Activated naive CD4-positive, alpha-beta T cell treated with anti-CD3 and anti-CD28 coated beads for 36 hours (primary cell): ENCODE measurements around the gene AGPAT2. TPM values are rescaled to one million over a fixed set of nuclear protein-coding genes. Genes with fewer than 3 reads are reported as not detected.

Source experiments
- CTCF ChIA-PET: fragments of 350-600 bp; sonication (Branson Sonifier 250); formaldehyde crosslinking; loops from one replicate; lab custom pipeline; 2021; ENCODE audit warnings: antibody characterized with exemption; lab: Charles Lee
- DNase-seq: peaks from one replicate; pipeline ENCODE4 v3.0.0-alpha.2; 2020
- H3K27ac Mint-ChIP-seq: one replicate; pipeline ENCODE4 v1.8.0; 2021; ENCODE audit warnings: mild to moderate bottlenecking, mixed read lengths
- H3K27me3 Mint-ChIP-seq: one replicate; pipeline ENCODE4 v1.8.0; 2021; ENCODE audit warnings: low read depth, mixed read lengths
- H3K36me3 Mint-ChIP-seq: one replicate; pipeline ENCODE4 v1.8.0; 2021; ENCODE audit warnings: low read depth, mixed read lengths
- H3K4me1 Mint-ChIP-seq: one replicate; pipeline ENCODE4 v1.8.0; 2021; ENCODE audit warnings: low read depth, mixed read lengths
- H3K4me3 Mint-ChIP-seq: one replicate; pipeline ENCODE4 v1.8.0; 2021; ENCODE audit warnings: mild to moderate bottlenecking, moderate library complexity, mixed read lengths
- H3K9me3 Mint-ChIP-seq: one replicate; pipeline ENCODE4 v1.8.0; 2021; ENCODE audit warnings: mixed read lengths
- intact Hi-C: fragments of 100-400 bp; cut with micrococcal nuclease; formaldehyde crosslinking; loops from one replicate; pipeline ENCODE4 v1.15.1; 2023
- total RNA-seq, 2 experiments: library from RNA; stranded (reverse); gene quantifications; one replicate each; pipeline ENCODE4 v1.2.3, GENCODE V29; 2021

Gene AGPAT2
- total RNA-seq, 2 experiments from 2014 or later: 8.7 to 9.4 TPM

DNA sequence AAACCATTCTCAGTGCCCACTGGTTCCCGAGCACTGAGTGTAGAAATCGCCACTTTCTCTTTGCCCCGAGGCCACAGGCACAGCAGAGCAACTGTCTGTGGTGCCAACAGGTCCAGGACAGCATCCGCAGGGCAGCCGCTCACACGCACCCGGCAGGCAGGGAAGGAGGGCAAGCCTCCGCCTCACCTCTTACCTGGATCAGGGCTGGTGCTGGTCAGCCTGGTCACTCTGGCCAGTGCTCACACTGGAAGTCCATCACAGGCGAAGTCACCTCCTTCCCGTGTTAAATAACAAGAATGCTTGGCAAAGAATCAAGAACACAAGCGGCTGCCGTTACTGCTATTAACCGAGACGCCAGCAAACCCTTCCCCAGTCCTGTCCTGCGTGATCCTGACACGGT is 38.9 kb upstream of the AGPAT2 start:
- peaks cover 37% of the 10 kb centered on the region for H3K36me3 Mint-ChIP-seq

DNA sequence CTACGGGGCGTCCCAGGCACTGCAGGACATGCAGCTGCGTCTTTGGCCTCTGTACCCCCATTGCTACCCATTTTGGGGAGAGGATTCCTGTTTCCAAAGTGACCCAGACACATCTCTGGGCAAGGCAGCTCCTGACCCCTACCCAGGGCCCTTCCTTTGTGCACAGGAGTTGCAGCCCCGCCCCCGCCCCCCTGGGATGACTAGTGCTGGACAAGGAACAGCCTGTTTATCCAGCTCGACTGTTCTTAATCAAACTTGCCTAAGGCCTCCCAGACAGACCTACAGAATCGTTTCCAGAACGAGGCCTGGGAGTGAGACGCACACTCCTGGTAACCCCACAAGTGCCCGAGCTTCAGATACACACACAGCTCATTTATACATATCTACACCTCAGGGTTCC is 38.4 kb upstream of the AGPAT2 start:
- no peak for DNase-seq
- Mint-ChIP-seq H3K4me3 (peak overlapping the region; percentile 92), H3K27ac (no peak overlapping the region), H3K9me3 (no peaks in the 10 kb centered on the region), H3K36me3 (peaks cover 37% of the 10 kb centered on the region), H3K27me3 (no peaks in the 10 kb centered on the region), H3K4me1 (peaks cover 41% of the 10 kb centered on the region)
- intact Hi-C loops: no loop called here
- CTCF ChIA-PET: interaction anchor here (2.7 kb wide), 1 partner anchor 25 kb away, joined by 9 read pairs; no protein-coding TSS in a partner anchor

More for the DNA sequence above, 38.9 kb upstream of the AGPAT2 start:
- H3K4me1 Mint-ChIP-seq: peaks cover 40% of the 10 kb centered on the region
- H3K27me3 Mint-ChIP-seq: no peaks in the 10 kb centered on the region
- intact Hi-C loops: no loop called here
- DNase-seq: no peak
- CTCF ChIA-PET: interaction anchor here (0.7 to 2.7 kb wide), 4 partner anchors 10 to 176 kb away, joined by 4 to 9 read pairs (median 6); no protein-coding TSS in a partner anchor
- H3K27ac Mint-ChIP-seq: peak overlapping the region; percentile 77
- no peaks in the 10 kb centered on the region for H3K9me3 Mint-ChIP-seq
- H3K4me3 Mint-ChIP-seq: peak overlapping the region; percentile 92

DNA sequence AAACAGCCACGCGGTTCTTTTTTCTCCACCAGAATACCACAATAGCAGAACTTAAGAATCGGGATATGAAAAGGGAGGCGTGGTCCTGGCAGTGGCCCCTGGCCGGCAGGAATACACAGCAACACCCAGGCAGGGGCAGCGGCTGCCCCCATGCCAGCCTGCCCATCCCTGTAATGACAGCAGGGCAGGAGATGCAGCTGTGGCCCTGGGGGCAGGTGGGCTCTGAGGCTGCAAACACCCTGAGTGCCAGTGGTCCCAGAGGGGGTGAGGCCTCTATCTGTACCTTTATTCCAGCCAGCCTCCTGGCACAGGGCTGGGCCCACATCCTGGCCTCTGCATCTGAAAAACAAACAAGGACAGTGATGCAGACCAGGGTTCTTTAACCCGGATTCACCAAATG is 37.5 kb upstream of the AGPAT2 start:
- peaks cover 39% of the 10 kb centered on the region for H3K4me1 Mint-ChIP-seq
- H3K9me3 Mint-ChIP-seq: no peaks in the 10 kb centered on the region
- no peaks in the 10 kb centered on the region for H3K27me3 Mint-ChIP-seq
- H3K4me3 Mint-ChIP-seq: no peak overlapping the region
- H3K36me3 Mint-ChIP-seq: peaks cover 37% of the 10 kb centered on the region
- DNase-seq: no peak
- CTCF ChIA-PET: no interaction called here
- no peak overlapping the region for H3K27ac Mint-ChIP-seq
- intact Hi-C loops: no loop called here

DNA sequence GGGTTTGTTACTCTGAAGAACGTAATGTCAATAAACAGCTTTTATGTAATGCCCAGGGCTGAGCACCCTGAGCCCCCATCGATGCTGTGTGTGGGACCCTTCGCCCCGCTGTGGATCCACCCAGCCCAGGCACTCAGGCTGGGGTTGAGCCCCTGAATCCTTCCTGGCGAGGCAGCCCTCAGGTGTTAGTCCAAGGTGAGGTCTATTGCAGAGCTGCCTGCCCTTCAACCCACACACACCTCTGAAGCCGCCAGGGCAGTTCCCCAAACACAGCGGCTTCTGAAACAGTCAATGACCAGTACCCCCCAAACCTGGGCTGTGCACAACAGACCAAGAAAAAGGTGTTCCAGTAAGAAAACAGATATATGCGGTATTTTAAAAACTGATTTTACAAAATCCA is 36.7 kb upstream of the AGPAT2 start:
- intact Hi-C loops: no loop called here
- H3K4me1 Mint-ChIP-seq: peaks cover 32% of the 10 kb centered on the region
- H3K4me3 Mint-ChIP-seq: no peak overlapping the region
- H3K9me3 Mint-ChIP-seq: no peaks in the 10 kb centered on the region
- DNase-seq: no peak
- no peak overlapping the region for H3K27ac Mint-ChIP-seq
- CTCF ChIA-PET: interaction anchor here (0.7 kb wide), 1 partner anchor 51 kb away, joined by 3 read pairs; no protein-coding TSS in a partner anchor
- H3K27me3 Mint-ChIP-seq: no peaks in the 10 kb centered on the region
- peaks cover 37% of the 10 kb centered on the region for H3K36me3 Mint-ChIP-seq

DNA sequence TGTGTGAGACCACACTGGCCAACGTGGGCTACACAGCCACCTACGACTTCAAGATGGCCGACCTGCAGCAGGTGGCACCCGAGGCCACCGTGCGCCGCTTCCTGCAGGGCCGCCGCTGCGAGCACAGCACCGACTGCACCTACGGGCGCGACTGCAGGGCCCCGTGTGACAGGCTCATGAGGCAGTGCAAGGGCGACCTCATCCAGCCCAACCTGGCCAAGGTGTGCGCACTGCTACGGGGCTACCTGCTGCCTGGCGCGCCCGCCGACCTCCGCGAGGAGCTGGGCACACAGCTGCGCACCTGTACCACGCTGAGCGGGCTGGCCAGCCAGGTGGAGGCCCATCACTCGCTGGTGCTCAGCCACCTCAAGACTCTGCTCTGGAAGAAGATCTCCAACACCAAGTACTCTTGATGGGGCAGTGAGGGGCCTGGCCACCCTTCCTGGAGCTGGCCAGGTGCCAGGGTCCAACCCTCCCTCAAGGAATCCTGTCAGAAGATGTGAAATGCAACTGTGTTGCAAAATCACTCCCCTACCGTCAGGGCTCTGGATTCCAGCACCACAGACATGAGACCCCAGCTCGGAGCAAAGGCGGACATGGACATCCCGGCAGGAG is 36.2 kb upstream of the AGPAT2 start:
- intact Hi-C loops: no loop called here
- Mint-ChIP-seq H3K9me3 (no peaks in the 10 kb centered on the region), H3K27ac (no peak overlapping the region), H3K27me3 (no peaks in the 10 kb centered on the region), H3K4me3 (no peak overlapping the region), H3K4me1 (peaks cover 32% of the 10 kb centered on the region), H3K36me3 (peaks cover 37% of the 10 kb centered on the region)
- CTCF ChIA-PET: interaction anchor here (0.7 kb wide), 1 partner anchor 51 kb away, joined by 3 read pairs; no protein-coding TSS in a partner anchor
- no peak for DNase-seq

DNA sequence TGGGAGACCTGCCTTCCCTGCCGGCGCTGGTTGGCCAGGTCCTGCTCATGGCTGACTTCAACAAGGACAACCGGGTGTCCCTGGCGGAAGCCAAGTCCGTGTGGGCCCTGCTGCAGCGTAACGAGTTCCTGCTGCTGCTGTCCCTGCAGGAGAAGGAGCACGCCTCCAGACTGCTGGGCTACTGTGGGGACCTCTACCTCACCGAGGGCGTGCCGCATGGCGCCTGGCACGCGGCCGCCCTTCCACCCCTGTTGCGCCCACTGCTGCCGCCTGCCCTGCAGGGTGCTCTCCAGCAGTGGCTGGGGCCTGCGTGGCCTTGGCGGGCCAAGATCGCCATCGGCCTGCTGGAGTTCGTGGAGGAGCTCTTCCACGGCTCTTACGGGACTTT is 35.7 kb upstream of the AGPAT2 start:
- Mint-ChIP-seq H3K4me1 (peaks cover 32% of the 10 kb centered on the region), H3K4me3 (no peak overlapping the region), H3K9me3 (no peaks in the 10 kb centered on the region), H3K27me3 (no peaks in the 10 kb centered on the region), H3K27ac (no peak overlapping the region), H3K36me3 (peaks cover 37% of the 10 kb centered on the region)
- no peak for DNase-seq
- CTCF ChIA-PET: interaction anchor here (0.7 kb wide), 1 partner anchor 9 kb away, joined by 3 read pairs; no protein-coding TSS in a partner anchor
- intact Hi-C loops: no loop called here

DNA sequence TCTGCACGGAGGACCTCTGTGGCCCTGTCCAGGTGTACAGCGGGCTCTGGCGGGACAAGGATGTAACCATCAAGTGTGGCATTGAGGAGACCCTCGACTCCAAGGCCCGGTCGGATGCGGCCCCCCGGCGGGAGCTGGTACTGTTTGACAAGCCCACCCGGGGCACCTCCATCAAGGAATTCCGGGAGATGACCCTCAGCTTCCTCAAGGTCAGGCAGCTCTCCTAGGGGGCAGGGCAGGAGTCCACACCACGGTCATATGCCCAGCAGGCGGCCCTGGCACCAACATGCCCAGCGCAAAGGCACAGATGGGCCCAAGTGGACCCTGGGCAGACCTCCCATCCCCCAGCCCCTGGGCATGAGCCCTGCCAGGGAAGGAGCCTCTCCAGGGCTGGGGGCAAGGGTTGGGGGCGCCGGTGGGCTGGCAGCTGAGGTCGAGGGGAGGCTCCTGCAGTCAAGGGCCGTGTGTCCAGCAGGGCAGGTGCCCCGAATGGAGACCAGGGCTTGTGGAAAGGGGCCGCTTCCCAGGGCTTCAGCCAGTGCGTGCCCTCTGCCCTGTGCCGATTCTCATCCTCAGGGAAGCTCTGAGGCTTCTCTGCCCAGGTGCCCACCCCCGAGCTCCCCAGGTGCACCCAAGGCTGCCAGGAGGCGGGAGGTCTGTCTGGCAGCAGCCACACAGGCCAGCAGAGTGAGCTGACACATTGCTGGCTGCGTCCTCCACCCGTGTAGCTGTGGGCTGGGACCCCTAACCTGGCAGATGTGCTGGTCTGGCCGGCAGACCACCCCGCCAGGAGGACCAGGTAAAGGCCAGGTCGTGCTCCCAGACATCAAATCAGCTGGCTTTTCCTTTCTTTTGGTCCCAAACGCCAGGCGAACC is 35.1 kb upstream of the AGPAT2 start:
- no peaks in the 10 kb centered on the region for H3K9me3 Mint-ChIP-seq
- H3K4me1 Mint-ChIP-seq: peaks cover 32% of the 10 kb centered on the region
- no peaks in the 10 kb centered on the region for H3K27me3 Mint-ChIP-seq
- no peak for DNase-seq
- no peak overlapping the region for H3K4me3 Mint-ChIP-seq
- H3K27ac Mint-ChIP-seq: no peak overlapping the region
- CTCF ChIA-PET: interaction anchor here (0.7 kb wide), 1 partner anchor 8 kb away, joined by 3 read pairs; no protein-coding TSS in a partner anchor
- intact Hi-C loops: no loop called here
- peaks cover 34% of the 10 kb centered on the region for H3K36me3 Mint-ChIP-seq

DNA sequence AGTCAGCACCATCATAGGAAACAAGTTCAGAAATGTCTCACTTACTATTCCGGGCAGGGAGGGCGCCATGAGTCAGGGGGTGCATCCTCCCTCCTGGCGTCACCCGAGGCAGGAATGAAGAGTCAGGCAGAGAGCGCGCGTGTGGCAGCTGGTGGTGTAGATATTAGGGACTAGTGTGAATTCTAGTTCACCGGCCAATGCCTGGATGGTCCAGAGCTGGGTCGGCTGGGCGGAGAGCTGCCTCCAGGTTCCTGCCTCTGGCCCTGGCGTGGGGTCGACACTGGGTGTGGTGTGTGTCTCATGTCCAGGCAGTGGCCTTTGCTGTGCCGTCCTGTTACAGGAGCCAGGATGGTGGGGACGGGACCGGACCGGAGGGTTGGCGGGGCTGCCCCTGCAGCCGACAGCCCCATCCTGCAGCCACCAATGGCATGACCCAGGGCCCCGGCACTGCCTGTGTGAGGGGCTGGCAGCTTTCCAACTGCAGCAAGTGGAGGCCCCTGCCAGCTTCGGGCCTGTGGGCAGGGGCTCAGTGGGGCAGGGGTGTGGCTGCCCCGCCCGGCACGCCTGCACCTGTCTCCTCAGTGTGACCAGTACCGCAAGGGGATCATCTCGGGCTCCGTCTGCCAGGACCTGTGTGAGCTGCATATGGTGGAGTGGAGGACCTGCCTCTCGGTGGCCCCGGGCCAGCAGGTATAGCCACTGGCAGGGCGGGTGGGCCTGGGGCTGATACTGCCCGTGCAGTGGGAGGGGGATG is 34.3 kb upstream of the AGPAT2 start:
- Mint-ChIP-seq H3K36me3 (peaks cover 28% of the 10 kb centered on the region), H3K4me3 (no peak overlapping the region), H3K4me1 (peaks cover 28% of the 10 kb centered on the region), H3K27ac (no peak overlapping the region), H3K9me3 (no peaks in the 10 kb centered on the region), H3K27me3 (no peaks in the 10 kb centered on the region)
- no peak for DNase-seq
- intact Hi-C loops: no loop called here
- CTCF ChIA-PET: interaction anchor here (0.6 kb wide), 1 partner anchor 24 kb away, joined by 3 read pairs; no protein-coding TSS in a partner anchor

DNA sequence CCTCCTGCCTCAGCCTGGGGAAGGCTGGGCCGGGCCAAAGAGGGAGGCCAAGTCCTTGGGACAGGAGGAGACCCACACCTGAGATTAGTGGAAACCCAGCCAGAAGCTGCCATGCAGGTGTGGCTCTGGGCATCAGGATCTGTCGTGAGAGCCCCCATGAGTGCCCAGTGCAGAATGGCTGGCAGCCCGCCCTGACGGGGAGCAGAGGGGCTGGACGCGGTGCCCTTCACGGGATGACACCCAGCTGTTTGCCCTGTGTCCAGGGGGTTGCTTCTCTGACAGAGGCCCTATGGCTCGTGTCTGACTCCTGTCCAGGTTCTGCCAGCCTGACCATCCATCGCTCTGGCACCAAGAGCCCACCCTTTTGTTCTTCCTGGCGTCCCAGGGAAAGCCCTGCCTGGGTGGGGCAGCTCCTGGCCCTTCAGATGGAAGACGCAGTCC is 33.7 kb upstream of the AGPAT2 start:
- peaks cover 22% of the 10 kb centered on the region for H3K36me3 Mint-ChIP-seq
- no peak overlapping the region for H3K27ac Mint-ChIP-seq
- CTCF ChIA-PET: no interaction called here

DNA sequence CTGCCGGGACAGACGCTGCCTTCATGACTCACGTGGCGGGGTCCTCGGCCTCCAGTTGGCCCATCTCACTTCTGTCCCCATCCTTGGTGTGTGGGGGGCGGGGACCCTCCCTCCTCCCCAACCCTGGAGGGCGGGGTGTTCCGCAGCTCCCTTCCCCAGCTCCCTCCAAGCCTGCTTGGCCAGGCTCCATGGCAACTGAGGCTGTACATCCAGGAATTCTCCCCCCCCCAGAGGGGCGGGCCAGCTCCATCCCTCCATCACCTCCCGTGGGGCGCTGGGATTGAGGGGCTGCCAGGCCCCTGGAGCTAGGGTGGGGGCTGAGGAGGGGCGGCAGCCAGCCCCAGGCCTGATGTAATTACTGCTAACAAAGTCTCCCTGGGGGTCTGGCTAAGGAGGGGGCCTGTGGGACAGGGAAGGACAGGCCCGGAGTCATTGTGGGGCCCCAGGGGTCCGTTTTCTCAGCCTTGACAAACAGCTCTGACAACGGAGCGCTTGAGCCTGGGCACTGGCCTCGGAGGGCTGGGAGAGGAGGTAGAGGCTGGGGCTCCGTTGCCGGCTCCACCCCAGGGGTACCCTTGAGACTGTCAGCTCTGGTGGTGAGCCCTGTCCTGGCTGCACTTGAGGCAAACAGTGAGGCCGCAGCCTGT is 33.1 kb upstream of the AGPAT2 start:
- intact Hi-C loops: no loop called here
- CTCF ChIA-PET: no interaction called here
- Mint-ChIP-seq H3K27ac (no peak overlapping the region), H3K36me3 (peaks cover 18% of the 10 kb centered on the region), H3K9me3 (no peaks in the 10 kb centered on the region), H3K4me1 (peaks cover 17% of the 10 kb centered on the region), H3K4me3 (no peak overlapping the region), H3K27me3 (peaks cover 4% of the 10 kb centered on the region)
- no peak for DNase-seq

More for the DNA sequence above, 33.7 kb upstream of the AGPAT2 start:
- intact Hi-C loops: no loop called here
- H3K4me1 Mint-ChIP-seq: peaks cover 22% of the 10 kb centered on the region
- no peak for DNase-seq
- no peak overlapping the region for H3K4me3 Mint-ChIP-seq
- H3K27me3 Mint-ChIP-seq: peaks cover under 1% of the 10 kb centered on the region
- no peaks in the 10 kb centered on the region for H3K9me3 Mint-ChIP-seq

DNA sequence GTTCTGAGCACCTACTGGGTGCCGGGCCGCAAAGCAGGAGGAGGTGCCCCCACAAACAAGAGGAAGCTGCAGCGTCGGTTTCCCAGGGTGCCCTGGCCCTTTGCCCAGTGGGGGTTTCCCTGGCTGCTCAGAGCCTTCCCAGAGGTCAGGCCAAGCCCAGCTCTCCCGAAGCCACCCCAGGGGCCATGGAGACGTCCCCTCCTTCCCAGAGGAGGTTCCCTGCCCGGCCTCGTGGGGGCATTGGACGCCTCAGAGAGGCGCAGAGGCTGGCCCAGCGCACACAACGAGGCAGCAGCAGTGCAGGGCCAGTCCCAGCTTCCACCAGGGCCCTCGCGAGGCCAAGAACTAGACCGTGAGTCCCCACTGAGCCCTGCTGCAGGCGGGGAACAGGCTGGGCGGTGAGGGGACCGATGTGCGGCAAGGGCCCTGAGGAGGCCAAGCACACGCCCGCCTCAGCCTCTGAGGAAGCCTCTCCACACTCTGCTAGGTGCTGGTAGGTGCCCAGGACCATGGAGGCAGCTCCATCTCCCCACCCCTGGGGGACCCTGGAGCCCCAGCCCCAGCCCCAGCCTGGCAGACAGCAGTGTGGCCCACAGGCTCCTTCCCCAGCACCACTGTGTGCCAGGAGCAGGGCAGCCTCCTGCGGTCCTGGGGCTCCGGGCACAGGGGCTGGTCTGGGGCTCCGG is 32.1 kb upstream of the AGPAT2 start:
- H3K4me1 Mint-ChIP-seq: peaks cover 10% of the 10 kb centered on the region
- peaks cover 10% of the 10 kb centered on the region for H3K36me3 Mint-ChIP-seq
- no peak overlapping the region for H3K27ac Mint-ChIP-seq
- no peak overlapping the region for H3K4me3 Mint-ChIP-seq
- no peaks in the 10 kb centered on the region for H3K9me3 Mint-ChIP-seq
- DNase-seq: no peak
- CTCF ChIA-PET: no interaction called here
- intact Hi-C loops: no loop called here
- H3K27me3 Mint-ChIP-seq: peaks cover 6% of the 10 kb centered on the region
